ENCODE results near the gene RFTN1.

The RFTN1 gene

GRCh38 chr3:16400106-16400931 is 113.2 kb downstream of the RFTN1 start:
- H3K9ac ChIP-seq (ENCODE audit: low read length), result no peak overlapping the region
- peaks cover 16% of the 10 kb centered on the region for H3K4me1 ChIP-seq (ENCODE audit: control insufficient read depth, insufficient read depth, low read length)
- no peaks in the 10 kb centered on the region for H3K9me3 ChIP-seq (ENCODE audit: control insufficient read depth, insufficient read depth, low read depth, low read length)
- H3K27me3 ChIP-seq (ENCODE audit: control insufficient read depth, insufficient read depth, low read length), result no peaks in the 10 kb centered on the region
- H3K36me3 ChIP-seq (ENCODE audit: control insufficient read depth, insufficient read depth, low read length), result no peaks in the 10 kb centered on the region
- no peak overlapping the region for H3K27ac ChIP-seq (ENCODE audit: low read depth, low read length)
- H3K4me3 ChIP-seq (ENCODE audit: low read depth, low read length), result no peak overlapping the region

- H3K4me3 ChIP-seq (ENCODE audit: low read depth, low read length), result no peak overlapping the region
- no peak overlapping the region for H3K27ac ChIP-seq (ENCODE audit: low read depth, low read length)
- H3K27me3 ChIP-seq (ENCODE audit: control insufficient read depth, insufficient read depth, low read length), result no peaks in the 10 kb centered on the region
- H3K9ac ChIP-seq (ENCODE audit: low read length), result no peak overlapping the region
- H3K4me1 ChIP-seq (ENCODE audit: control insufficient read depth, insufficient read depth, low read length), result peaks cover 16% of the 10 kb centered on the region
- H3K9me3 ChIP-seq (ENCODE audit: control insufficient read depth, insufficient read depth, low read depth, low read length), result no peaks in the 10 kb centered on the region
- no peaks in the 10 kb centered on the region for H3K36me3 ChIP-seq (ENCODE audit: control insufficient read depth, insufficient read depth, low read length)
Measured at GRCh38 chr3:16399473-16399872, 114.0 kb downstream of the RFTN1 start.

GRCh38 chr3:16398648-16399047 is 114.9 kb downstream of the RFTN1 start:
- Histone ChIP-seq H3K27ac (ENCODE audit: low read depth, low read length) (no peak overlapping the region), H3K4me1 (ENCODE audit: control insufficient read depth, insufficient read depth, low read length) (peaks cover 16% of the 10 kb centered on the region), H3K4me3 (ENCODE audit: low read depth, low read length) (no peak overlapping the region), H3K27me3 (ENCODE audit: control insufficient read depth, insufficient read depth, low read length) (no peaks in the 10 kb centered on the region), H3K9ac (ENCODE audit: low read length) (no peak overlapping the region), H3K36me3 (ENCODE audit: control insufficient read depth, insufficient read depth, low read length) (no peaks in the 10 kb centered on the region), H3K9me3 (ENCODE audit: control insufficient read depth, insufficient read depth, low read depth, low read length) (no peaks in the 10 kb centered on the region)

- no peak overlapping the region for H3K9ac ChIP-seq (ENCODE audit: low read length)
- H3K9me3 ChIP-seq (ENCODE audit: control insufficient read depth, insufficient read depth, low read depth, low read length), result no peaks in the 10 kb centered on the region
- H3K27me3 ChIP-seq (ENCODE audit: control insufficient read depth, insufficient read depth, low read length), result no peaks in the 10 kb centered on the region
- peaks cover 16% of the 10 kb centered on the region for H3K4me1 ChIP-seq (ENCODE audit: control insufficient read depth, insufficient read depth, low read length)
- no peak overlapping the region for H3K27ac ChIP-seq (ENCODE audit: low read depth, low read length)
- no peaks in the 10 kb centered on the region for H3K36me3 ChIP-seq (ENCODE audit: control insufficient read depth, insufficient read depth, low read length)
- H3K4me3 ChIP-seq (ENCODE audit: low read depth, low read length), result no peak overlapping the region
Measured at GRCh38 chr3:16396202-16396601, 117.3 kb downstream of the RFTN1 start.

- no peaks in the 10 kb centered on the region for H3K9me3 ChIP-seq (ENCODE audit: control insufficient read depth, insufficient read depth, low read depth, low read length)
- no peaks in the 10 kb centered on the region for H3K36me3 ChIP-seq (ENCODE audit: control insufficient read depth, insufficient read depth, low read length)
- H3K9ac ChIP-seq (ENCODE audit: low read length), result no peak overlapping the region
- no peak overlapping the region for H3K27ac ChIP-seq (ENCODE audit: low read depth, low read length)
- no peak overlapping the region for H3K4me3 ChIP-seq (ENCODE audit: low read depth, low read length)
- H3K27me3 ChIP-seq (ENCODE audit: control insufficient read depth, insufficient read depth, low read length), result no peaks in the 10 kb centered on the region
- H3K4me1 ChIP-seq (ENCODE audit: control insufficient read depth, insufficient read depth, low read length), result peaks cover 14% of the 10 kb centered on the region
Measured at GRCh38 chr3:16395212-16395611, 118.3 kb downstream of the RFTN1 start.

GRCh38 chr3:16394639-16395038 is 118.9 kb downstream of the RFTN1 start:
- Histone ChIP-seq H3K4me1 (ENCODE audit: control insufficient read depth, insufficient read depth, low read length) (peaks cover 9% of the 10 kb centered on the region), H3K27me3 (ENCODE audit: control insufficient read depth, insufficient read depth, low read length) (no peaks in the 10 kb centered on the region), H3K4me3 (ENCODE audit: low read depth, low read length) (no peak overlapping the region), H3K9ac (ENCODE audit: low read length) (no peak overlapping the region), H3K9me3 (ENCODE audit: control insufficient read depth, insufficient read depth, low read depth, low read length) (no peaks in the 10 kb centered on the region), H3K36me3 (ENCODE audit: control insufficient read depth, insufficient read depth, low read length) (no peaks in the 10 kb centered on the region), H3K27ac (ENCODE audit: low read depth, low read length) (no peak overlapping the region)

- H3K27ac ChIP-seq (ENCODE audit: low read depth, low read length), result no peak overlapping the region
- H3K4me1 ChIP-seq (ENCODE audit: control insufficient read depth, insufficient read depth, low read length), result no peaks in the 10 kb centered on the region
- no peaks in the 10 kb centered on the region for H3K36me3 ChIP-seq (ENCODE audit: control insufficient read depth, insufficient read depth, low read length)
- H3K9me3 ChIP-seq (ENCODE audit: control insufficient read depth, insufficient read depth, low read depth, low read length), result no peaks in the 10 kb centered on the region
- no peak overlapping the region for H3K9ac ChIP-seq (ENCODE audit: low read length)
- H3K4me3 ChIP-seq (ENCODE audit: low read depth, low read length), result no peak overlapping the region
- no peaks in the 10 kb centered on the region for H3K27me3 ChIP-seq (ENCODE audit: control insufficient read depth, insufficient read depth, low read length)
Measured at GRCh38 chr3:16392717-16393116, 120.8 kb downstream of the RFTN1 start.

- Histone ChIP-seq H3K36me3 (ENCODE audit: control insufficient read depth, insufficient read depth, low read length) (no peaks in the 10 kb centered on the region), H3K4me3 (ENCODE audit: low read depth, low read length) (no peak overlapping the region), H3K4me1 (ENCODE audit: control insufficient read depth, insufficient read depth, low read length) (no peaks in the 10 kb centered on the region), H3K9me3 (ENCODE audit: control insufficient read depth, insufficient read depth, low read depth, low read length) (no peaks in the 10 kb centered on the region), H3K9ac (ENCODE audit: low read length) (no peak overlapping the region), H3K27me3 (ENCODE audit: control insufficient read depth, insufficient read depth, low read length) (no peaks in the 10 kb centered on the region), H3K27ac (ENCODE audit: low read depth, low read length) (no peak overlapping the region)
Measured at GRCh38 chr3:16392065-16392464, 121.4 kb downstream of the RFTN1 start.

- no peaks in the 10 kb centered on the region for H3K36me3 ChIP-seq (ENCODE audit: control insufficient read depth, insufficient read depth, low read length)
- H3K4me3 ChIP-seq (ENCODE audit: low read depth, low read length), result no peak overlapping the region
- H3K27ac ChIP-seq (ENCODE audit: low read depth, low read length), result no peak overlapping the region
- no peaks in the 10 kb centered on the region for H3K4me1 ChIP-seq (ENCODE audit: control insufficient read depth, insufficient read depth, low read length)
- H3K9ac ChIP-seq (ENCODE audit: low read length), result no peak overlapping the region
- H3K9me3 ChIP-seq (ENCODE audit: control insufficient read depth, insufficient read depth, low read depth, low read length), result no peaks in the 10 kb centered on the region
- H3K27me3 ChIP-seq (ENCODE audit: control insufficient read depth, insufficient read depth, low read length), result no peaks in the 10 kb centered on the region
Measured at GRCh38 chr3:16390581-16390980, 122.9 kb downstream of the RFTN1 start.

GRCh38 chr3:16388850-16389441 is 124.6 kb downstream of the RFTN1 start:
- Histone ChIP-seq H3K27ac (ENCODE audit: low read depth, low read length) (no peak overlapping the region), H3K9me3 (ENCODE audit: control insufficient read depth, insufficient read depth, low read depth, low read length) (no peaks in the 10 kb centered on the region), H3K4me3 (ENCODE audit: low read depth, low read length) (no peak overlapping the region), H3K36me3 (ENCODE audit: control insufficient read depth, insufficient read depth, low read length) (no peaks in the 10 kb centered on the region), H3K9ac (ENCODE audit: low read length) (no peak overlapping the region), H3K27me3 (ENCODE audit: control insufficient read depth, insufficient read depth, low read length) (no peaks in the 10 kb centered on the region), H3K4me1 (ENCODE audit: control insufficient read depth, insufficient read depth, low read length) (no peaks in the 10 kb centered on the region)

- Histone ChIP-seq H3K27me3 (ENCODE audit: control insufficient read depth, insufficient read depth, low read length) (no peaks in the 10 kb centered on the region), H3K9ac (ENCODE audit: low read length) (no peak overlapping the region), H3K9me3 (ENCODE audit: control insufficient read depth, insufficient read depth, low read depth, low read length) (no peaks in the 10 kb centered on the region), H3K4me1 (ENCODE audit: control insufficient read depth, insufficient read depth, low read length) (no peaks in the 10 kb centered on the region), H3K36me3 (ENCODE audit: control insufficient read depth, insufficient read depth, low read length) (no peaks in the 10 kb centered on the region), H3K4me3 (ENCODE audit: low read depth, low read length) (no peak overlapping the region), H3K27ac (ENCODE audit: low read depth, low read length) (no peak overlapping the region)
Measured at GRCh38 chr3:16386561-16386960, 126.9 kb downstream of the RFTN1 start.

Data from HUES6 (cell line).